HepG2 (cell line): Measurements from ENCODE around the gene CDH2. TPM values are rescaled to one million over a fixed set of nuclear protein-coding genes. Genes with fewer than 3 reads are reported as not detected.

Source experiments
- ATAC-seq: fragments of 200-7000 bp; cut with Tn5 transposase; 3 replicates; pipeline ENCODE4 v1.9.1; 2020; ENCODE audit warnings: mild to moderate bottlenecking, moderate library complexity
- BruUV-seq: library from RNA; stranded (reverse); fragments of 400-500 nt; replicated peaks from 2 replicates; lab custom pipeline; 2021; lab: Mats Ljungman, UMichigan
- CTCF ChIA-PET: fragments of 300-600 bp; formaldehyde crosslinking; extraction: SDS; loops from one replicate; lab custom pipeline; 2021; ENCODE audit warnings: low total read pairs, inconsistent platforms, low intra/inter-chr PET ratio; lab: Yijun Ruan, JAX
- POLR2A ChIA-PET: fragments of 350-600 bp; sonication (Branson Sonifier 250); formaldehyde crosslinking; loops from one replicate; lab custom pipeline; 2020; ENCODE audit warnings: antibody characterized with exemption, inconsistent platforms; lab: Yijun Ruan, JAX
- DNase-seq: peaks from one replicate; pipeline ENCODE4 v3.0.0-alpha.2; 2015; ENCODE audit warnings: low spot score
- FAIRE-seq: peaks from 3 replicates; lab custom pipeline; 2011; peaks lifted over from hg19 to GRCh38; lab: Jason Lieb, UNC
- H2AFZ ChIP-seq: one replicate; pipeline ENCODE4 v1.6.1; 2011; ENCODE audit warnings: low read length, inconsistent platforms
- H3K27ac ChIP-seq: fragments of 300-600 bp; 3 replicates; pipeline ENCODE4 v1.8.0; 2011; ENCODE audit warnings: mixed run types, mild to moderate bottlenecking, mixed read lengths, low read length, inconsistent platforms; ENCODE audit not compliant: insufficient read depth; ENCODE audit errors: extremely low read length
- H3K27me3 ChIP-seq, 2 experiments: fragments of 200-600 bp in 1 of 2; 2 replicates in 1 of 2; 3 replicates in 1 of 2; pipeline versions ENCODE4 v1.6.0 to v1.8.0; 2011; ENCODE audit warnings: low read length in 2 of 2, mild to moderate bottlenecking in 2 of 2, moderate library complexity in 2 of 2, inconsistent platforms in 1 of 2; ENCODE audit not compliant: insufficient read depth in 2 of 2, control insufficient read depth in 1 of 2
- H3K36me3 ChIP-seq, 2 experiments: fragments of 200-600 bp in 1 of 2; replicated peaks in 1 of 2; 2 replicates in 1 of 2; 3 replicates in 1 of 2; pipeline versions ENCODE4 v1.5.1 to v1.8.0; 2011; ENCODE audit warnings: low read length in 2 of 2, inconsistent platforms in 1 of 2; ENCODE audit not compliant: insufficient read depth in 2 of 2, control insufficient read depth in 1 of 2
- H3K4me1 ChIP-seq: 2 replicates; pipeline ENCODE4 v1.5.1; 2012; ENCODE audit warnings: low read length, inconsistent platforms; ENCODE audit not compliant: insufficient read depth
- H3K4me2 ChIP-seq: 2 replicates; pipeline ENCODE4 v1.6.0; 2011; ENCODE audit warnings: low read depth, low read length, inconsistent platforms
- H3K4me3 ChIP-seq, 3 experiments: fragments of 200-600 bp in 1 of 3; sonication (generic), shearing (Covaris generic) in 1 of 3; replicated peaks in 1 of 3; 2 replicates each; pipeline ENCODE4 v1.5.1; 2011 to 2016; ENCODE audit warnings: low read length in 3 of 3, inconsistent platforms in 2 of 3, low read depth in 2 of 3, mild to moderate bottlenecking in 2 of 3, control low read depth in 1 of 3, mixed read lengths in 1 of 3; ENCODE audit not compliant: insufficient read depth in 1 of 3
- H3K79me2 ChIP-seq: one replicate; pipeline ENCODE4 v1.6.1; 2011; ENCODE audit warnings: low read length, inconsistent platforms; ENCODE audit not compliant: insufficient read depth
- H3K9ac ChIP-seq: 2 replicates; pipeline ENCODE4 v1.6.0; 2011; ENCODE audit warnings: mild to moderate bottlenecking, low read depth, low read length, inconsistent platforms; ENCODE audit not compliant: insufficient read depth
- H3K9me3 ChIP-seq: 2 replicates; pipeline ENCODE4 v1.5.1; 2012; ENCODE audit warnings: mild to moderate bottlenecking, low read length
- H4K20me1 ChIP-seq: 2 replicates; pipeline ENCODE4 v1.6.0; 2011; ENCODE audit warnings: inconsistent platforms, mild to moderate bottlenecking, low read length, moderate library complexity; ENCODE audit not compliant: insufficient read depth
- FOSL2 ChIP-seq: sonication (generic); formaldehyde crosslinking; IDR thresholded peaks from 2 replicates; pipeline ENCODE4 v1.4.0; 2020; ENCODE audit warnings: missing genetic modification reagents
- HDAC6 ChIP-seq: fragments of 200-600 bp; sonication (generic); IDR thresholded peaks from 2 replicates; pipeline ENCODE4 v1.7.0; 2017; ENCODE audit warnings: mild to moderate bottlenecking, antibody characterized with exemption, low read length, low read depth
- KDM5B ChIP-seq: sonication (generic); formaldehyde crosslinking; IDR thresholded peaks from 2 replicates; pipeline ENCODE4 v1.4.0; 2020; ENCODE audit warnings: missing genetic modification reagents, mild to moderate bottlenecking, borderline replicate concordance
- ZNF782 ChIP-seq: sonication (generic); formaldehyde crosslinking; IDR thresholded peaks from 2 replicates; pipeline ENCODE4 v1.4.0; 2020; ENCODE audit warnings: missing genetic modification reagents, mild to moderate bottlenecking, borderline replicate concordance
- WGBS: methylation state at CpG from one replicate; pipeline ENCODE4 v1.1.6; 2017; ENCODE audit warnings: low lambda C conversion rate; 5-methylcytosine and 5-hydroxymethylcytosine counted together
- in situ Hi-C: cut with HindIII; loops from 2 replicates; pipeline ENCODE4 v1.10.0; 2017; ENCODE audit warnings: low pct_unique_long_range_greater_than_20kb; ENCODE audit not compliant: extremely low pct_ligation_motif_present
- intact Hi-C: fragments of 100-400 bp; cut with micrococcal nuclease; formaldehyde crosslinking; loops from one replicate; pipeline ENCODE4 v1.10.0; 2022; ENCODE audit not compliant: unreplicated experiment
- polyA plus RNA-seq, 8 experiments: library from polyadenylated mRNA; depleted of rRNA in 3 of 8; stranded (reverse) in 7 of 8; unstranded in 1 of 8; fragments of >200 nt; fragmentation: Illumina TruSeq in 4 of 8; extraction: Trizol in 4 of 8; gene quantifications; 2 replicates each; pipeline versions ENCODE4 v1.2.1 to v1.2.3, GENCODE V29; 2011 to 2016; ENCODE audit warnings: low read depth in 4 of 8, missing spikeins in 1 of 8, mixed read lengths in 1 of 8; ENCODE audit not compliant: insufficient read depth in 1 of 8
- total RNA-seq, 5 experiments: library from RNA; depleted of rRNA; stranded (reverse); fragments of >200 nt; fragmentation: Illumina TruSeq; extraction: Trizol; gene quantifications; 2 replicates each; pipeline ENCODE4 v1.2.3, GENCODE V29; 2016; ENCODE audit warnings: low read depth in 1 of 5

CDH2 gene
- total and polyA plus RNA-seq, 2 of the 13 experiments (the other 11 are each of a cell fraction or from before 2014, with no cell fraction given), result 18.6 to 36.1 TPM

DNA sequence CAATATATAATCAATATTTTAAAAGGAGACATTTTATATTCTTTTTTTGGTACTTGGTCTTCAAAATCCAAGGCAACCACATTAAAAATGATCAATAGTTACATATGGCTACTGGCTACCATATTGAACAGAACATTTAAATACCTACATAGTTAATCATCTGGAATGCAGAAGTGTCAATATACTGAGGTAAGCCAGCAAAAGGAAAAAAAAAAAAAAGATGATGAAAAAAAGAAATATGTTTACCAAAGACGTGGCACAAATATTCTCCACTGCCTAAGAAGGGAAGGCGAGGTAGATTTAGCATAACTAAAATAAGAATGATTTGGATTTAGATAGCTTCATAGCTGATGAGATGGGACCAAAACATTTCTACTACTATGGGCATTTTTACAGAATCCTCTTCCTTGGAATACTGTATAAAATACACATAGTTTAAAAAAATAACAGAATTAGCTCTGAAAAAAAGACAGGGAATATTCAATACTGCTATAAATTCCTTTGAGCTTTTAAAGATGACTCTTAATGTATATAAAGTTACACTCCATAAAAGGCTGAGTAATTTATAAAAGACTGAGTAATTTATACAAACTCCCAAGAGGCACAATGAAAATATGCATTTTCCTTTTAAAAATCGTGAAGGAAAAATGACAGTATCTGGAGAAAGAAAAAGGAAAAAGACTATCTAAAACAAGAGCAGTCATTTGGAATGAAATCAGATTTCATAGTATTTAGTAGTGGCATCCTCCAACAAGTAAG is 63.5 kb downstream of the CDH2 start:
- H3K4me1 ChIP-seq, result peaks cover 67% of the 10 kb centered on the region
- 85% methylated on average over 3 of the region's 3 CpGs for WGBS
- no peak overlapping the region for H3K4me3 ChIP-seq
- no peaks in the 10 kb centered on the region for H3K36me3 ChIP-seq
- TF ChIP-seq ZNF782 (CRISPR knock-in tag), result no peak
- TF ChIP-seq KDM5B, result no peak
- H2AFZ ChIP-seq, result no peak overlapping the region
- no peaks in the 10 kb centered on the region for H3K27me3 ChIP-seq
- DNase-seq (no peak), FAIRE-seq (no peak), ATAC-seq (no peak)
- H4K20me1 ChIP-seq, result no peaks in the 10 kb centered on the region
- BruUV-seq, result no TSS peak
- in situ Hi-C loops (no loop called here), intact Hi-C loops (no loop called here)
- H3K27ac ChIP-seq, result no peak overlapping the region
- H3K9ac ChIP-seq, result no peak overlapping the region
- H3K9me3 ChIP-seq, result no peaks in the 10 kb centered on the region
- ChIA-PET CTCF (no interaction called here), POLR2A (no interaction called here)
- H3K4me2 ChIP-seq, result no peak overlapping the region
- H3K79me2 ChIP-seq, result peaks cover 18% of the 10 kb centered on the region

DNA sequence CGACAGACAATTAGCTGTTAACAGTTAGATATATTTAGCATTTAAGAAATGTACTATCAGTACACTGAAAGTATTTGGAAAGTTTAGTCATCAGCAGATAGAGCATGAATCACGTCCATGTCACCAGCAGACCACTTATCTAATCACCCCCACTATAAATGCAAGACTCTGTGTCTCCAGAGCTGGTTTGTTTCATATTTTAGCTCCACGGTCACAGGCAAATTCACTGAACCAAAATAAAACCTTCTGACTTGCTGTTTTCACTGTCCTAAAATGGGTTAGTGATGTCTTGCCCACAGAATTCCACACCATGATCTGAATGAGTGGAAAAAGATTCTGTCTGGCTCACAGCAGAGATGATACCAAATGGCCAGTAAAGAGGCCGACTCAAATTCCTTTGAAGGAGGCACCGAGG is 64.9 kb downstream of the CDH2 start:
- 87% methylated on average over 5 of the region's 5 CpGs for WGBS
- no peak overlapping the region for H3K4me3 ChIP-seq
- peaks cover 16% of the 10 kb centered on the region for H3K79me2 ChIP-seq
- H3K27me3 ChIP-seq, result no peaks in the 10 kb centered on the region
- ChIA-PET CTCF (no interaction called here), POLR2A (no interaction called here)
- H3K27ac ChIP-seq, result no peak overlapping the region
- intact Hi-C loops (no loop called here), in situ Hi-C loops (no loop called here)
- no peak for ATAC-seq
- peaks cover 72% of the 10 kb centered on the region for H3K4me1 ChIP-seq
- BruUV-seq, result no TSS peak
- no peaks in the 10 kb centered on the region for H3K36me3 ChIP-seq
- TF ChIP-seq FOSL2 (CRISPR knock-in tag) (0 out of 2 replicates have a peak, but pooled peaks have one; percentile 6), HDAC6 (no peak)
- H3K9me3 ChIP-seq, result no peaks in the 10 kb centered on the region
- no peak for FAIRE-seq
- DNase-seq, result no peak
- H2AFZ ChIP-seq, result no peak overlapping the region
- H4K20me1 ChIP-seq, result no peaks in the 10 kb centered on the region
- no peak overlapping the region for H3K9ac ChIP-seq
- no peak overlapping the region for H3K4me2 ChIP-seq
